Ishikawa (cell line): Measurements from ENCODE around the gene KCNQ1.

Experiments
- CEBPB ChIP-seq: IDR thresholded peaks from 2 replicates; pipeline ENCODE4 v1.6.1; 2012
- CREB1 ChIP-seq: IDR thresholded peaks from 2 replicates; pipeline ENCODE4 v1.6.1; 2012; ENCODE audit warnings: low read depth
- EGR1 ChIP-seq: IDR thresholded peaks from 2 replicates; pipeline ENCODE4 v1.6.1; 2012
- EP300 ChIP-seq: IDR thresholded peaks from 2 replicates; pipeline ENCODE4 v1.6.1; 2012; ENCODE audit warnings: borderline replicate concordance
- FOXM1 ChIP-seq: IDR thresholded peaks from 2 replicates; pipeline ENCODE4 v1.6.1; 2012; ENCODE audit warnings: low read depth, borderline replicate concordance
- NFIC ChIP-seq: IDR thresholded peaks from 2 replicates; pipeline ENCODE4 v1.6.1; 2012
- RAD21 ChIP-seq: IDR thresholded peaks from 2 replicates; pipeline ENCODE4 v1.6.1; 2012; ENCODE audit warnings: low read depth
- REST ChIP-seq: IDR thresholded peaks from 2 replicates; pipeline ENCODE4 v1.6.1; 2012; ENCODE audit warnings: low read depth, mild to moderate bottlenecking
- TAF1 ChIP-seq: IDR thresholded peaks from 2 replicates; pipeline ENCODE4 v1.6.1; 2012; ENCODE audit warnings: low read depth, mild to moderate bottlenecking
- TCF12 ChIP-seq: IDR thresholded peaks from 2 replicates; pipeline ENCODE4 v1.6.1; 2012; ENCODE audit warnings: low read depth
- TEAD4 ChIP-seq: IDR thresholded peaks from 2 replicates; pipeline ENCODE4 v1.6.1; 2012
- YY1 ChIP-seq: IDR thresholded peaks from 2 replicates; pipeline ENCODE4 v1.6.1; 2012; ENCODE audit warnings: low read depth
- ZBTB7A ChIP-seq: IDR thresholded peaks from 2 replicates; pipeline ENCODE4 v1.6.1; 2012; ENCODE audit warnings: low read depth
- TF ChIP-seq, protein P1 (sequence below): IDR thresholded peaks from 2 replicates; pipeline ENCODE4 v1.6.1; 2012
- TF ChIP-seq, protein P2 (sequence below): IDR thresholded peaks from 2 replicates; pipeline ENCODE4 v1.6.1; 2012

Gene KCNQ1

GRCh38 chr11:2761131-2762030, 316.6 kb downstream of the KCNQ1 start:
- TF ChIP-seq TEAD4 (no peak), TCF12 (no peak), NFIC (no peak), ZBTB7A (no peak), RAD21 (no peak), EGR1 (no peak), FOXM1 (no peak), CREB1 (no peak), REST (no peak), YY1 (no peak)
- TF ChIP-seq, protein P1, sequence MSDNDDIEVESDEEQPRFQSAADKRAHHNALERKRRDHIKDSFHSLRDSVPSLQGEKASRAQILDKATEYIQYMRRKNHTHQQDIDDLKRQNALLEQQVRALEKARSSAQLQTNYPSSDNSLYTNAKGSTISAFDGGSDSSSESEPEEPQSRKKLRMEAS = no peak

DNA sequence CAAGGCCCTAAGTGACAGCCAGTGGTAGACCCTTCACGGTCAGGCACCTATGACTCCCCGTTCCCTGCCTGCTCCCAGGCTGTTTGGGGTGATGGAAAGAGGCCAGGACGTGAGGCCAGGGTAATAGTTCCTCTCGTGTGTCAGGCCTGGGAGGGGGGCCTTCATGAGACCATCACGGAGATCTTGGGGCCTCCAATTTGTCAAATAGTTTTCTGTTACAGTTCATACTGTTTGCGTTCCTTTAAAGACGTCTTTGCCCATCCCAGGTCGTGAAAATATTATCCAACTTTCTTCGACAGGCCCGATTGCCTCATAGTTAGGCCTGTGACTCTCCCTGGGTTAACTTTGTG, 317.2 kb downstream of the KCNQ1 start:
- TF ChIP-seq TAF1 (no peak), ZBTB7A (no peak), CREB1 (no peak), TEAD4 (no peak), YY1 (no peak), NFIC (no peak), CEBPB (no peak), TCF12 (no peak), FOXM1 (no peak), REST (no peak)
- TF ChIP-seq, protein P1 = no peak
- TF ChIP-seq, protein P2, sequence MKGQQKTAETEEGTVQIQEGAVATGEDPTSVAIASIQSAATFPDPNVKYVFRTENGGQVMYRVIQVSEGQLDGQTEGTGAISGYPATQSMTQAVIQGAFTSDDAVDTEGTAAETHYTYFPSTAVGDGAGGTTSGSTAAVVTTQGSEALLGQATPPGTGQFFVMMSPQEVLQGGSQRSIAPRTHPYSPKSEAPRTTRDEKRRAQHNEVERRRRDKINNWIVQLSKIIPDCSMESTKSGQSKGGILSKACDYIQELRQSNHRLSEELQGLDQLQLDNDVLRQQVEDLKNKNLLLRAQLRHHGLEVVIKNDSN = no peak

- TF ChIP-seq NFIC = no peak
- no peak for TF ChIP-seq RAD21
- TF ChIP-seq EP300 = no peak
- no peak for TF ChIP-seq YY1
- TF ChIP-seq REST = no peak
- TF ChIP-seq CEBPB = no peak
- no peak for TF ChIP-seq CREB1
- no peak for TF ChIP-seq TEAD4
- TF ChIP-seq, protein P2 = no peak
- TF ChIP-seq FOXM1 = no peak
- no peak for TF ChIP-seq EGR1
- no peak for TF ChIP-seq TCF12
Observed at GRCh38 chr11:2762451-2762850, 317.6 kb downstream of the KCNQ1 start.

GRCh38 chr11:2763984-2764383, 319.2 kb downstream of the KCNQ1 start:
- TF ChIP-seq CEBPB = no peak
- TF ChIP-seq ZBTB7A = no peak
- TF ChIP-seq EGR1 = no peak
- TF ChIP-seq TEAD4 = no peak
- no peak for TF ChIP-seq FOXM1
- no peak for TF ChIP-seq TAF1
- TF ChIP-seq EP300 = no peak
- no peak for TF ChIP-seq TCF12
- TF ChIP-seq CREB1 = no peak
- TF ChIP-seq, protein P2 = no peak
- no peak for TF ChIP-seq RAD21
- no peak for TF ChIP-seq REST
- TF ChIP-seq NFIC = no peak
- TF ChIP-seq, protein P1 = no peak
- TF ChIP-seq YY1 = no peak
